Activated naive CD8-positive, alpha-beta T cell treated with anti-CD3 and anti-CD28 coated beads, Interleukin-2, amount 50 U/mL, for 24 hours (primary cell): ENCODE measurements around the gene SCN2B.
A peak's percentile ranks its signal among the peaks of the same experiment; 100 is the strongest.

Experiments used
- ATAC-seq: fragments of 150-1000 bp; cut with Tn5 transposase; one replicate; pipeline ENCODE4 v1.10.0; 2021
- DNase-seq: peaks from one replicate; pipeline ENCODE4 v3.0.0; 2021
- H3K27ac Mint-ChIP-seq: one replicate; pipeline ENCODE4 v1.8.0; 2021; ENCODE audit warnings: mild to moderate bottlenecking, mixed read lengths
- H3K27me3 Mint-ChIP-seq: one replicate; pipeline ENCODE4 v1.8.0; 2021; ENCODE audit warnings: mixed read lengths
- H3K36me3 Mint-ChIP-seq: one replicate; pipeline ENCODE4 v1.8.0; 2021; ENCODE audit warnings: low read depth, mixed read lengths
- H3K4me1 Mint-ChIP-seq: one replicate; pipeline ENCODE4 v1.8.0; 2021; ENCODE audit warnings: mixed read lengths
- H3K4me3 Mint-ChIP-seq: one replicate; pipeline ENCODE4 v1.8.0; 2021; ENCODE audit warnings: mild to moderate bottlenecking, moderate library complexity, mixed read lengths
- H3K9me3 Mint-ChIP-seq: one replicate; pipeline ENCODE4 v1.8.0; 2021; ENCODE audit warnings: mixed read lengths

Gene SCN2B

GRCh38 chr11:118129471-118130172 is 46.8 kb downstream of the SCN2B start:
- ATAC-seq (no peak), DNase-seq (no peak)
- Mint-ChIP-seq H3K27me3 (peaks cover 12% of the 10 kb centered on the region), H3K9me3 (no peaks in the 10 kb centered on the region), H3K27ac (no peak overlapping the region), H3K36me3 (no peaks in the 10 kb centered on the region), H3K4me1 (no peaks in the 10 kb centered on the region), H3K4me3 (no peak overlapping the region)

DNA sequence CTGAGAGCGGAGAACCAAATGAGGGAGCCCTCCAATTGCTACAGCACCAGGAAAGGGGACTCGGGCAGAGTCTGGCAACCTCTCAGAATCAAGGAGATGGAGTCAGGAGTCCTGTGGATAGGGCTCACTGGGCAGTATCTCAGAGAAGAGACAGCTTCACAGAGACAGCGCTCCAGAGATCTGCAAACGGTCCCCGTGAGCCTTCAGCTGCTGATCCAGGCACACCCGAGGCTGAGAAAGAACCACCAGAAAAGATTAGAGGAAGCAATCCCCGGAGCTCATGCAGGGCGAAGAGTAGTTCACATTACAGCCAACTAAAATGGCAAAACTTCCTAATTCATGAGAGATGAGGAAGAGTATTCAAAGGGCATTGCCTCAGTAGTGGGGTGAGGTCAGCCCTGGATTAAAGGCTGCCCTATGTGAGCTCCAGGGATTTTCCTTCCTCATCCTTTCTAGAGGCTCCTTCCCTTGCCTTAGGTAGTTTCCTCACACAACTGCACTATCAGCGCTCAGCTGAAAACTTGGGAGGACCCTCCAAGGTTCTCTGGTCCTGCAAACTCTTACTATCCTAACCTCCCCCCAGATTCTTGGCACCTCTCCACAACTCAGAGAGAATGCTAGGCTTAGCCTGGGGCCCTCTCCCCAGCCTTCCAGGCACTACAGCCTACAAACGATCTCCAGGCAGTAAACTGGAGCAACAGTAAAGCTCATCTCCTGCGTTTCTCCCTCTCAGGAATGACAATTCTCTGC is 47.5 kb downstream of the SCN2B start:
- no peak for ATAC-seq
- no peaks in the 10 kb centered on the region for H3K4me1 Mint-ChIP-seq
- DNase-seq = no peak
- no peak overlapping the region for H3K4me3 Mint-ChIP-seq
- H3K27ac Mint-ChIP-seq = no peak overlapping the region
- H3K9me3 Mint-ChIP-seq = no peaks in the 10 kb centered on the region
- H3K27me3 Mint-ChIP-seq = peaks cover 9% of the 10 kb centered on the region
- H3K36me3 Mint-ChIP-seq = no peaks in the 10 kb centered on the region

DNA sequence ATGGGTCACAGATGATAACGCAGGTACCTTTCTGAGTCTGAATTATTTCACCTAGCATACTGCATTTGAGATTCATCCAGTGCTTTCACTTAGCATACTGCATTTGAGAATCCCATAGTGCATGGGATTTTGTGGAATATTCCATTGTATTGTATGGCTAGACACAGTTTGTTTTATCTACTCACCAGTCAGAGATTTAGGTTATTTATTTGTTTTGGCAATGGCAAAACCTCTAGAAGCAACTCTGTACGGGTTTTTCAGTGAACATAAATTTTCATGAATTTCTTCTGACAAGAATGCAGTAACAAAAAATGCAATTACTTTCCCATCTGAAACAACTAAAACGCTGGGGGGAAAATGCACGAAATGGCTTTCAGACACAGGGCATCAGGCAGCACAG is 48.1 kb downstream of the SCN2B start:
- Mint-ChIP-seq H3K9me3 (no peaks in the 10 kb centered on the region), H3K4me3 (no peak overlapping the region), H3K36me3 (no peaks in the 10 kb centered on the region), H3K4me1 (no peaks in the 10 kb centered on the region), H3K27me3 (peaks cover 7% of the 10 kb centered on the region), H3K27ac (no peak overlapping the region)
- no peak for ATAC-seq
- no peak for DNase-seq

DNA sequence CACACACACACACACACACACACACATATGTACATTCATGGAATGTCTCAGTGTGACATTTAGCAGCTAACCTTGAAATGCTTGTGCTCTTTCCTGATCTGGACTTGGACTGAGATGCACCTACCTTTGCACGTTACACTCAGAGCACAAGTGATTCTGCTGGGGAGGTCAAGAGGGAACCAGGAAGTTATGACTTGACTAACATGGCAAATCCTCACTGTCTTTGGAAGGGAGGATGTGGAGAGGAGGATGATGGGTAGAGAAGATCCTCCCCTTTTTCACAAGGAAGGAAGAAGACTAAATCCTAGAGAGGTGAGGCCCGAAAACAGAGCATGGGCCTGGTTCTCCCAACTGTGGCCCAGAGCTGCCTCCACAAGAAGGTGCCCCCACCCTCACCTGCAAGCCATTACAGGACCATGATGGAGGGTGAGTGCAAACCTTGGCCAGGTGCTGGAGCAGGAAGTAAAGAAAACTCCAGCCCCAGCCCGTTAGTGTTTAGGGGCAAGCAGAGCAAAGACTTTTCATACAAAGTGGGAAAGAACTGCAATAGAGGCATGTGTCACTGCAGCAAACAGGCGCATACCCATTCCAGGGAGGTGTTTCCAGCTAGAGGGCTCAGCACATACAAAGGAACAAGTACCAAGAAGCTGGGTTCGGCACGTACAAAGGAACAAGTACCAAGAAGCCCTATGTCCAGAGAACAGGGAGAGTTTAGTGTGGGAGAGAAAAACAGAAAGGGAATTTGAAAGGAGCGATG is 50.2 kb downstream of the SCN2B start:
- no peaks in the 10 kb centered on the region for H3K9me3 Mint-ChIP-seq
- peaks cover 9% of the 10 kb centered on the region for H3K27me3 Mint-ChIP-seq
- no peaks in the 10 kb centered on the region for H3K4me1 Mint-ChIP-seq
- no peak overlapping the region for H3K27ac Mint-ChIP-seq
- no peak for ATAC-seq
- no peak overlapping the region for H3K4me3 Mint-ChIP-seq
- H3K36me3 Mint-ChIP-seq = no peaks in the 10 kb centered on the region
- no peak for DNase-seq

GRCh38 chr11:118124929-118125535 is 51.4 kb downstream of the SCN2B start:
- ATAC-seq (no peak), DNase-seq (no peak)
- Mint-ChIP-seq H3K27me3 (peaks cover 9% of the 10 kb centered on the region), H3K4me3 (no peak overlapping the region), H3K4me1 (no peaks in the 10 kb centered on the region), H3K9me3 (no peaks in the 10 kb centered on the region), H3K36me3 (no peaks in the 10 kb centered on the region), H3K27ac (no peak overlapping the region)

- ATAC-seq = no peak
These were observed 55.6 kb downstream of the SCN2B start for GRCh38 chr11:118120793-118121192.

DNA sequence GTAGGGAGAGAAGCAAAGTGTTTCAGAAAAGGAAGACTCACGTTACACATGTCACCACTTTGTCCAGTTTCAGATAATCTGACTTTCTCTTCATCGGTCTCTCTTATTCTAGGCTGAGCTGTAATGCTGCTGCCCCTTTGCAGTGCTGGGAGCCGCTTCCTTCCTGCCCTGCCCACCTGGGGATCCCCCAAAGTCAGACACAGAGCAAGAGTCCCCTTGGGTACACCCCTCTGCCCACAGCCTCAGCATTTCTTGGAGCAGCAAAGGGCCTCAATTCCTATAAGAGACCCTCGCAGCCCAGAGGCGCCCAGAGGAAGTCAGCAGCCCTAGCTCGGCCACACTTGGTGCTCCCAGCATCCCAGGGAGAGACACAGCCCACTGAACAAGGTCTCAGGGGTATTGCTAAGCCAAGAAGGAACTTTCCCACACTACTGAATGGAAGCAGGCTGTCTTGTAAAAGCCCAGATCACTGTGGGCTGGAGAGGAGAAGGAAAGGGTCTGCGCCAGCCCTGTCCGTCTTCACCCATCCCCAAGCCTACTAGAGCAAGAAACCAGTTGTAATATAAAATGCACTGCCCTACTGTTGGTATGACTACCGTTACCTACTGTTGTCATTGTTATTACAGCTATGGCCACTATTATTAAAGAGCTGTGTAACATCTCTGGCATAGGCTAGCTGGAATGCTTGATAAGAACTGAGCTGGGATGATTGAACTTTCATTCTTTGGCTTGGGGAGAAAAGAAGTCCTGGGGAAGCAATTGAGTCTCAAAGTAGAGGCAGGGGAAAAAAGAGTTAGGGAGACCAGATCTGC is 58.4 kb downstream of the SCN2B start:
- ATAC-seq (peak; percentile 59), DNase-seq (peak; percentile 7)
- H3K4me3 Mint-ChIP-seq = no peak overlapping the region
- no peaks in the 10 kb centered on the region for H3K36me3 Mint-ChIP-seq
- no peaks in the 10 kb centered on the region for H3K9me3 Mint-ChIP-seq
- peaks cover 2% of the 10 kb centered on the region for H3K4me1 Mint-ChIP-seq
- no peak overlapping the region for H3K27ac Mint-ChIP-seq
- H3K27me3 Mint-ChIP-seq = peaks cover 9% of the 10 kb centered on the region

More at GRCh38 chr11:118120793-118121192, 55.6 kb downstream of the SCN2B start:
- no peak for DNase-seq
- Mint-ChIP-seq H3K4me1 (peaks cover 2% of the 10 kb centered on the region), H3K4me3 (no peak overlapping the region), H3K36me3 (no peaks in the 10 kb centered on the region), H3K27ac (no peak overlapping the region), H3K9me3 (no peaks in the 10 kb centered on the region), H3K27me3 (peaks cover 4% of the 10 kb centered on the region)

DNA sequence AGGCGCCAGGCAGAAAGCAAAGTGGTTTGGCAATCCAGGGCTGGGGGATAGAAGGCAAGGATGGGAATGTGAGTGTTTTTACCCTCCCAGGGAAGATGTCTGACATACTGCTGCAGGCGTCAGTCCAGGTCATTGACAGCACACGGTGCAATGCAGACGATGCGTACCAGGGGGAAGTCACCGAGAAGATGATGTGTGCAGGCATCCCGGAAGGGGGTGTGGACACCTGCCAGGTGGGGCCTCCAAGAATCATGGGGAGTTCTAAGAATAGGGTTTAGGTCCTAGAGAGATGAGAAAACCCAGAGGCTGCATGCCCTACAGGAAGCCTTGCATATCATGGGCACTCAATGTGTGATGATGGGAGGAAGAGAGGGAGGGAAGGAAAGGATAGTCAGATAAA is 61.4 kb downstream of the SCN2B start:
- no peaks in the 10 kb centered on the region for H3K9me3 Mint-ChIP-seq
- peaks cover 7% of the 10 kb centered on the region for H3K27me3 Mint-ChIP-seq
- H3K4me3 Mint-ChIP-seq = no peak overlapping the region
- H3K4me1 Mint-ChIP-seq = peaks cover 2% of the 10 kb centered on the region
- H3K27ac Mint-ChIP-seq = no peak overlapping the region
- DNase-seq (no peak), ATAC-seq (no peak)
- H3K36me3 Mint-ChIP-seq = no peaks in the 10 kb centered on the region

DNA sequence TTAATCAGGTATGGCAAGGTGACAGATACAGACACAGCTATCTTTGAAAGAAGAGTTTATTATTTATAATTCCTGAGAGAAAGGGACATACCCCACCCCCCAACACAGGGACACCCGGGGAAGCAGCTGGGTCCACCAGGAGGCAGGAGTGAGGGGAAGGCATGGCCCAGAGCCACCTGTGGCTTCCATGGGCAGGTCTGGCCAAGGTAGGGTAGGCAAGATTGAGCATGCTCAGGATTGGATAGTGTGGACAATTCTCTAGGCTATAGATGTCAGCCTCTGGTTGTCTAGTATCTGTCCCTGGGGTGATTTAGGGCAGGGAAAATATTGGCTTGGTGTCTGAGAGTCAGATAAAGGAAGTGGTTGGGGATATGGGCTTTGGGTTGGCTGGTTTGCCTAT is 62.2 kb downstream of the SCN2B start:
- no peak for ATAC-seq
- no peaks in the 10 kb centered on the region for H3K36me3 Mint-ChIP-seq
- H3K27me3 Mint-ChIP-seq = peaks cover 7% of the 10 kb centered on the region
- no peaks in the 10 kb centered on the region for H3K9me3 Mint-ChIP-seq
- no peak overlapping the region for H3K4me3 Mint-ChIP-seq
- DNase-seq = no peak
- peaks cover 2% of the 10 kb centered on the region for H3K4me1 Mint-ChIP-seq
- no peak overlapping the region for H3K27ac Mint-ChIP-seq

GRCh38 chr11:118112711-118113430 is 63.6 kb downstream of the SCN2B start:
- DNase-seq = no peak
- Mint-ChIP-seq H3K36me3 (no peaks in the 10 kb centered on the region), H3K27ac (no peak overlapping the region), H3K9me3 (no peaks in the 10 kb centered on the region), H3K4me1 (peaks cover 2% of the 10 kb centered on the region), H3K4me3 (no peak overlapping the region), H3K27me3 (peaks cover 5% of the 10 kb centered on the region)
- ATAC-seq = no peak
